Gastroesophageal sphincter (tissue), 3 donors: ENCODE measurements around the gene ACTL8.

Experiments used
- EP300 ChIP-seq: sonication (generic); formaldehyde crosslinking; IDR thresholded peaks from one replicate; pipeline ENCODE4 v1.6.1; 2017; ENCODE audit warnings: antibody characterized with exemption, mild to moderate bottlenecking
- POLR2A ChIP-seq, 2 donors: fragments of 450-650 bp; IDR thresholded peaks; one replicate each; pipeline ENCODE4 v1.6.1; 2017; ENCODE audit warnings: antibody characterized with exemption in 2 of 2, mild to moderate bottlenecking in 2 of 2, moderate library complexity in 1 of 2
- POLR2AphosphoS5 ChIP-seq: sonication (generic); formaldehyde crosslinking; IDR thresholded peaks from one replicate; pipeline ENCODE4 v1.6.1; 2017; ENCODE audit warnings: antibody characterized with exemption
- TF ChIP-seq, protein P1 (sequence below), 4 experiments: fragments of 200-600 bp in 2 of 4; fragments of 450-650 bp in 2 of 4; sonication (generic) in 1 of 4; IDR thresholded peaks; one replicate each; pipeline ENCODE4 v1.5.1; 2017 to 2019; ENCODE audit warnings: antibody characterized with exemption in 4 of 4, mild to moderate bottlenecking in 2 of 4, moderate library complexity in 2 of 4

DNA sequence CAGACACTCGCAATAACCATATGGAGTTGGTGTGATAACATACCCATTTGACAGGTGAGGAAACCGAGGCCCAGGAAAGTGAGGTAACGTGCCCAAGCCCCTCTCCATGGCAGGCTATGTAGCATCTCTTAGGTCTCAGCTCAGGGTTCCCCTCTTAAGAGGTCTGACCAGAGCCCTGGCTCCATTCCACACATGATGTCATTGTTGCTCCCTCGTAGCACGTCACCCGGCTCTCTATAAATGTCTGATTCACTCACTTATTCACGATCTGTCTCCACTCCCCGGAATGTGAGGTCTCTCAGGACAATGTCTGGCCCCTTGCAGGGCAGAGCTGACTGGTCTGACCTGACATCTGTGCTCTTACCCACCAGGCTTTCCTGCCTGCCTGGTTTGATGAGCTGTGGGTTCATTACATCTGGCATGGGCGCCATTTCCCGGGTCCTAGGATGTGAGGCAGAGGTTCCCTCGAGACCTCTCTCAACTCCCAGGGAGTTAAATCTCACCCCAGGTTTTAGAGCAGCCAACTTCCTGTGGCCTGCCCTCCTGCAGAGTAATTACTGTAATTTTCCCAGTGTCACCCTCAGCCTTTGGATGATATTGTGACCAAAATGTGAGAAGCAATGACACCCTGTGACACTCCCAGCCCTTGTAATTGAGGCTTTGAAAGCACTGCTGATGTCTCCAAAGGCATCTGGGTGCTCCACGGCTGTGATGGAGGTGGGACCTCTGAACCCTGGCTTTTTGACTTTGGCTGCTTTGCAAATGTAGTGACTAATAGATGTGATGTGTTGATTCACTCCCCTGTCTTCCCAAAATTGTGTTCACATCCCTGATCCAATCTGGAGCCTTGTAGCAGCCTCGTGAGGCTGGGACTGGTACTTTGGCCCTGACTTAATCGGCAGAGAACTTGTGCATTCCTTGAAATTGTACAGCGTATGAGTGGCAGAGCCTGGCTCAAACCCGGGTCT, 10.6 kb downstream of the ACTL8 start:
- TF ChIP-seq EP300 (no peak), POLR2A (IDR thresholded peaks at IDR 0.05) (no peak), POLR2AphosphoS5 (no peak)
- TF ChIP-seq, protein P1, sequence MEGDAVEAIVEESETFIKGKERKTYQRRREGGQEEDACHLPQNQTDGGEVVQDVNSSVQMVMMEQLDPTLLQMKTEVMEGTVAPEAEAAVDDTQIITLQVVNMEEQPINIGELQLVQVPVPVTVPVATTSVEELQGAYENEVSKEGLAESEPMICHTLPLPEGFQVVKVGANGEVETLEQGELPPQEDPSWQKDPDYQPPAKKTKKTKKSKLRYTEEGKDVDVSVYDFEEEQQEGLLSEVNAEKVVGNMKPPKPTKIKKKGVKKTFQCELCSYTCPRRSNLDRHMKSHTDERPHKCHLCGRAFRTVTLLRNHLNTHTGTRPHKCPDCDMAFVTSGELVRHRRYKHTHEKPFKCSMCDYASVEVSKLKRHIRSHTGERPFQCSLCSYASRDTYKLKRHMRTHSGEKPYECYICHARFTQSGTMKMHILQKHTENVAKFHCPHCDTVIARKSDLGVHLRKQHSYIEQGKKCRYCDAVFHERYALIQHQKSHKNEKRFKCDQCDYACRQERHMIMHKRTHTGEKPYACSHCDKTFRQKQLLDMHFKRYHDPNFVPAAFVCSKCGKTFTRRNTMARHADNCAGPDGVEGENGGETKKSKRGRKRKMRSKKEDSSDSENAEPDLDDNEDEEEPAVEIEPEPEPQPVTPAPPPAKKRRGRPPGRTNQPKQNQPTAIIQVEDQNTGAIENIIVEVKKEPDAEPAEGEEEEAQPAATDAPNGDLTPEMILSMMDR (IDR thresholded peaks at IDR 0.05) = no peak
